Stimulated activated naive B cell treated with anti-CD40 and anti-IgM and Interleukin-4, amounts not matched to agents 10 μg/mL and 1 μg/mL and 100 μg/mL, for 72 hours (primary cell): ENCODE measurements around the gene MMP24OS.

ENCODE experiments used
- ATAC-seq, 2 donors: fragments of 150-1000 bp; cut with Tn5 transposase; replicated peaks; 2 replicates each; pipeline ENCODE4 v1.10.0; 2021; ENCODE audit warnings: moderate library complexity in 1 of 2
- DNase-seq: peaks from one replicate; pipeline ENCODE4 v3.0.0; 2021
- H3K27ac Mint-ChIP-seq: one replicate; pipeline ENCODE4 v1.8.0; 2022; ENCODE audit warnings: mild to moderate bottlenecking, mixed read lengths
- H3K27me3 Mint-ChIP-seq, 2 donors: one replicate each; pipeline ENCODE4 v1.8.0; 2022; ENCODE audit warnings: mixed read lengths in 2 of 2
- H3K36me3 Mint-ChIP-seq, 2 donors: one replicate each; pipeline ENCODE4 v1.8.0; 2022; ENCODE audit warnings: mixed read lengths in 2 of 2, mild to moderate bottlenecking in 1 of 2
- H3K4me1 Mint-ChIP-seq, 2 donors: one replicate each; pipeline ENCODE4 v1.8.0; 2022; ENCODE audit warnings: mixed read lengths in 2 of 2, mild to moderate bottlenecking in 1 of 2
- H3K4me3 Mint-ChIP-seq, 2 donors: one replicate each; pipeline ENCODE4 v1.8.0; 2022; ENCODE audit warnings: mild to moderate bottlenecking in 2 of 2, mixed read lengths in 2 of 2, moderate library complexity in 1 of 2
- H3K9me3 Mint-ChIP-seq, 2 donors: one replicate each; pipeline ENCODE4 v1.8.0; 2022; ENCODE audit warnings: mixed read lengths in 2 of 2, mild to moderate bottlenecking in 1 of 2

MMP24OS gene

GRCh38 chr20:35300469-35301262 is 22.7 kb upstream of the MMP24OS start:
- DNase-seq, result no peak
- peaks cover 11 to 23% of the 10 kb centered on the region in 2 donors for H3K4me1 Mint-ChIP-seq
- peaks cover 13 to 25% of the 10 kb centered on the region in 2 donors for H3K36me3 Mint-ChIP-seq
- H3K27me3 Mint-ChIP-seq, result peaks cover 3% of the 10 kb centered on the region in 2 donors
- H3K27ac Mint-ChIP-seq, result no peak overlapping the region
- no peak for ATAC-seq
- no peaks in the 10 kb centered on the region for H3K9me3 Mint-ChIP-seq
- H3K4me3 Mint-ChIP-seq, result no peak overlapping the region

- Mint-ChIP-seq H3K36me3 (peaks cover 9 to 18% of the 10 kb centered on the region in 2 donors), H3K27me3 (peaks cover 8 to 9% of the 10 kb centered on the region in 2 donors), H3K4me3 (no peak overlapping the region), H3K4me1 (peaks cover 8 to 14% of the 10 kb centered on the region in 2 donors), H3K27ac (no peak overlapping the region), H3K9me3 (no peaks in the 10 kb centered on the region)
- ATAC-seq (no peak), DNase-seq (no peak)
These were observed 21.9 kb upstream of the MMP24OS start for GRCh38 chr20:35299780-35300179.

- Mint-ChIP-seq H3K27ac (no peak overlapping the region), H3K36me3 (peaks cover 4 to 12% of the 10 kb centered on the region in 2 donors), H3K9me3 (no peaks in the 10 kb centered on the region), H3K4me3 (no peak overlapping the region), H3K27me3 (peaks cover 16 to 21% of the 10 kb centered on the region in 2 donors), H3K4me1 (peaks cover 0 to 1% of the 10 kb centered on the region in 2 donors)
- ATAC-seq (no peak), DNase-seq (no peak)
These were observed 20.3 kb upstream of the MMP24OS start for GRCh38 chr20:35298264-35298663.

GRCh38 chr20:35297740-35298139 is 19.8 kb upstream of the MMP24OS start:
- Mint-ChIP-seq H3K27ac (no peak overlapping the region), H3K36me3 (peaks cover 4 to 12% of the 10 kb centered on the region in 2 donors), H3K4me3 (no peak overlapping the region), H3K9me3 (no peaks in the 10 kb centered on the region), H3K4me1 (peaks cover 0 to 1% of the 10 kb centered on the region in 2 donors), H3K27me3 (peaks cover 20 to 26% of the 10 kb centered on the region in 2 donors)
- no peak for DNase-seq
- no peak for ATAC-seq

- H3K27me3 Mint-ChIP-seq, result peaks cover 26 to 32% of the 10 kb centered on the region in 2 donors
- no peak overlapping the region for H3K27ac Mint-ChIP-seq
- DNase-seq (no peak), ATAC-seq (no peak)
- peaks cover 4 to 10% of the 10 kb centered on the region in 2 donors for H3K36me3 Mint-ChIP-seq
- H3K9me3 Mint-ChIP-seq, result no peaks in the 10 kb centered on the region
- H3K4me1 Mint-ChIP-seq, result peaks cover 0 to 1% of the 10 kb centered on the region in 2 donors
- H3K4me3 Mint-ChIP-seq, result no peak overlapping the region
These were observed 19.2 kb upstream of the MMP24OS start for GRCh38 chr20:35297155-35297554.

- Mint-ChIP-seq H3K4me3 (no peak overlapping the region), H3K4me1 (peaks cover 0 to 1% of the 10 kb centered on the region in 2 donors), H3K36me3 (peaks cover 0 to under 1% of the 10 kb centered on the region in 2 donors), H3K27me3 (peaks cover 27 to 35% of the 10 kb centered on the region in 2 donors), H3K27ac (no peak overlapping the region), H3K9me3 (no peaks in the 10 kb centered on the region)
- DNase-seq (no peak), ATAC-seq (no peak)
These were observed 18.2 kb upstream of the MMP24OS start for GRCh38 chr20:35296101-35296554.

- DNase-seq (no peak), ATAC-seq (no peak)
- Mint-ChIP-seq H3K36me3 (no peaks in the 10 kb centered on the region), H3K4me1 (peaks cover 0 to 1% of the 10 kb centered on the region in 2 donors), H3K27ac (no peak overlapping the region), H3K4me3 (no peak overlapping the region), H3K9me3 (no peaks in the 10 kb centered on the region), H3K27me3 (peaks cover 30 to 37% of the 10 kb centered on the region in 2 donors)
These were observed 17.8 kb upstream of the MMP24OS start for GRCh38 chr20:35295674-35296073.

GRCh38 chr20:35295058-35295457 is 17.1 kb upstream of the MMP24OS start:
- Mint-ChIP-seq H3K4me3 (no peak overlapping the region), H3K4me1 (peaks cover 0 to 1% of the 10 kb centered on the region in 2 donors), H3K27me3 (peaks cover 30 to 39% of the 10 kb centered on the region in 2 donors), H3K36me3 (no peaks in the 10 kb centered on the region), H3K27ac (no peak overlapping the region), H3K9me3 (no peaks in the 10 kb centered on the region)
- ATAC-seq (no peak), DNase-seq (no peak)

GRCh38 chr20:35294293-35294685 is 16.4 kb upstream of the MMP24OS start:
- DNase-seq (no peak), ATAC-seq (no peak)
- H3K36me3 Mint-ChIP-seq, result no peaks in the 10 kb centered on the region
- H3K27ac Mint-ChIP-seq, result no peak overlapping the region
- H3K4me1 Mint-ChIP-seq, result peaks cover 0 to 1% of the 10 kb centered on the region in 2 donors
- H3K4me3 Mint-ChIP-seq, result no peak overlapping the region
- peaks cover 30 to 42% of the 10 kb centered on the region in 2 donors for H3K27me3 Mint-ChIP-seq
- no peaks in the 10 kb centered on the region for H3K9me3 Mint-ChIP-seq

GRCh38 chr20:35293303-35294292 is 15.7 kb upstream of the MMP24OS start:
- Mint-ChIP-seq H3K27ac (no peak overlapping the region), H3K36me3 (no peaks in the 10 kb centered on the region), H3K27me3 (peaks cover 30 to 42% of the 10 kb centered on the region in 2 donors), H3K9me3 (no peaks in the 10 kb centered on the region), H3K4me1 (no peaks in the 10 kb centered on the region), H3K4me3 (no peak overlapping the region)
- ATAC-seq (no peak), DNase-seq (no peak)

- Mint-ChIP-seq H3K4me1 (no peaks in the 10 kb centered on the region), H3K36me3 (no peaks in the 10 kb centered on the region), H3K27ac (peak overlapping the region; percentile 28), H3K4me3 (no peak overlapping the region), H3K9me3 (no peaks in the 10 kb centered on the region), H3K27me3 (peaks cover 30 to 42% of the 10 kb centered on the region in 2 donors)
- DNase-seq (no peak), ATAC-seq (no peak)
These were observed 14.8 kb upstream of the MMP24OS start for GRCh38 chr20:35292504-35293285.

- Mint-ChIP-seq H3K36me3 (no peaks in the 10 kb centered on the region), H3K4me3 (no peak within 1 kb of the TSS), H3K9me3 (no peaks in the 10 kb centered on the region), H3K4me1 (no peaks in the 10 kb centered on the region), H3K27me3 (peaks cover 30 to 42% of the 10 kb centered on the region in 2 donors), H3K27ac (peak within 1 kb of the TSS; percentile 28)
- DNase-seq (no peak), ATAC-seq (no peak)
These were observed 14.0 kb upstream of the MMP24OS start, which contains the start of gene FAM83C for GRCh38 chr20:35291654-35292503. Gene FAM83C (minus strand): TSS chr20:35292425. CDS start chr20:35292304, 121 bp downstream.

- ATAC-seq (no peak), DNase-seq (no peak)
- H3K27ac Mint-ChIP-seq, result no peak overlapping the region
These were observed 13.0 kb upstream of the MMP24OS start for GRCh38 chr20:35290887-35291417.

More at GRCh38 chr20:35290887-35291417, 13.0 kb upstream of the MMP24OS start:
- H3K36me3 Mint-ChIP-seq, result no peaks in the 10 kb centered on the region
- no peaks in the 10 kb centered on the region for H3K9me3 Mint-ChIP-seq
- peaks cover 30 to 42% of the 10 kb centered on the region in 2 donors for H3K27me3 Mint-ChIP-seq
- peaks cover 2% of the 10 kb centered on the region in 2 donors for H3K4me1 Mint-ChIP-seq
- no peak overlapping the region for H3K4me3 Mint-ChIP-seq
